ENCODE data around the gene TENT4B.
"Not testable (repeated sequence)": the region's sequence is repeated elsewhere in the genome, so short reads cannot be mapped to it uniquely, and the experiment has no call there.

TENT4B gene

GRCh38 chr16:50238868-50239301, 85.8 kb downstream of the TENT4B start:
- DNase-seq: no peak

GRCh38 chr16:50243024-50243423, 89.9 kb downstream of the TENT4B start:
- DNase-seq: not testable (repeated sequence)

GRCh38 chr16:50244140-50244503, 91.0 kb downstream of the TENT4B start:
- DNase-seq: no peak

GRCh38 chr16:50244504-50245416, 91.7 kb downstream of the TENT4B start:
- no peak for DNase-seq

GRCh38 chr16:50245417-50246298, 92.6 kb downstream of the TENT4B start:
- peak; percentile 82 for DNase-seq

- no peak for DNase-seq
Observed at GRCh38 chr16:50246299-50247122, 93.4 kb downstream of the TENT4B start.

- DNase-seq: no peak
Observed at GRCh38 chr16:50247123-50247905, 94.2 kb downstream of the TENT4B start.

GRCh38 chr16:50247906-50248608, 95.0 kb downstream of the TENT4B start:
- DNase-seq: no peak

GRCh38 chr16:50248845-50249244, 95.7 kb downstream of the TENT4B start:
- no peak for DNase-seq

GRCh38 chr16:50251375-50252081, 98.4 kb downstream of the TENT4B start:
- no peak for DNase-seq

- no peak for DNase-seq
Observed at GRCh38 chr16:50252082-50252611, 99.0 kb downstream of the TENT4B start.

- no peak for DNase-seq
Observed at GRCh38 chr16:50252874-50253513, 99.9 kb downstream of the TENT4B start.

GRCh38 chr16:50253514-50253910, 100.4 kb downstream of the TENT4B start:
- DNase-seq: no peak

GRCh38 chr16:50254072-50254471, 101.0 kb downstream of the TENT4B start:
- no peak for DNase-seq

- DNase-seq: no peak
Observed at GRCh38 chr16:50255538-50255937, 102.4 kb downstream of the TENT4B start.

GRCh38 chr16:50256604-50257003, 103.5 kb downstream of the TENT4B start:
- DNase-seq: no peak

GRCh38 chr16:50257876-50258275, 104.8 kb downstream of the TENT4B start:
- DNase-seq: no peak

GRCh38 chr16:50259334-50260205, 106.5 kb downstream of the TENT4B start:
- DNase-seq: peak; percentile 47

All from activated CD8-positive, alpha-beta memory T cell treated with anti-CD3 and anti-CD28 coated beads, Interleukin-2, amount 50 U/mL, for 48 hours (primary cell).